Parathyroid adenoma (tissue), 2 donors: Measurements from ENCODE around the gene TARS2.

ENCODE experiments used
- H2AFZ ChIP-seq: fragments of 300-600 bp; sonication (generic); one replicate; pipeline ENCODE4 v1.7.0; 2017; ENCODE audit warnings: antibody characterized with exemption, mild to moderate bottlenecking
- H3K27ac ChIP-seq: fragments of 300-600 bp; sonication (generic); one replicate; pipeline ENCODE4 v1.7.0; 2017
- H3K27me3 ChIP-seq: fragments of 300-600 bp; sonication (generic); one replicate; pipeline ENCODE4 v1.7.0; 2017; ENCODE audit warnings: low read length; ENCODE audit not compliant: control insufficient read depth, insufficient read depth
- H3K36me3 ChIP-seq: fragments of 300-600 bp; sonication (generic); one replicate; pipeline ENCODE4 v1.7.0; 2017; ENCODE audit warnings: low read length; ENCODE audit not compliant: control insufficient read depth, insufficient read depth
- H3K4me1 ChIP-seq: fragments of 300-600 bp; sonication (generic); one replicate; pipeline ENCODE4 v1.7.0; 2017; ENCODE audit warnings: control low read depth
- H3K4me2 ChIP-seq: fragments of 300-600 bp; sonication (generic); one replicate; pipeline ENCODE4 v1.7.0; 2017; ENCODE audit warnings: low read length
- H3K4me3 ChIP-seq: fragments of 300-600 bp; sonication (generic); one replicate; pipeline ENCODE4 v1.7.0; 2017; ENCODE audit warnings: low read depth, low read length
- H3K79me2 ChIP-seq: fragments of 300-600 bp; sonication (generic); one replicate; pipeline ENCODE4 v1.7.0; 2017; ENCODE audit warnings: control low read depth
- H3K9ac ChIP-seq: fragments of 300-600 bp; sonication (generic); one replicate; pipeline ENCODE4 v1.7.0; 2017; ENCODE audit warnings: mild to moderate bottlenecking
- H3K9me3 ChIP-seq: fragments of 300-600 bp; sonication (generic); one replicate; pipeline ENCODE4 v1.7.0; 2017; ENCODE audit warnings: low read length; ENCODE audit not compliant: control insufficient read depth
- CTCF ChIP-seq: fragments of 300-600 bp; sonication (generic); IDR thresholded peaks from one replicate; pipeline ENCODE4 v1.7.0; 2017; ENCODE audit warnings: antibody characterized with exemption, mild to moderate bottlenecking
- donor health status: primary hyperparathyroidism.

Gene TARS2

GRCh38 chr1:150486966-150487762 lies at the start of gene TARS2:
Gene TARS2, plus strand, starts transcription at chr1:150487419. Its CDS starts 32 bp downstream, at chr1:150487451.
- no peaks in the 10 kb centered on the region for H3K9me3 ChIP-seq
- H3K79me2 ChIP-seq = no peaks in the 10 kb centered on the region
- H3K9ac ChIP-seq = no peak within 1 kb of the TSS
- no peak within 1 kb of the TSS for H3K27ac ChIP-seq
- H3K36me3 ChIP-seq = no peaks in the 10 kb centered on the region
- peak within 1 kb of the TSS; percentile 95 for H3K4me3 ChIP-seq
- H2AFZ ChIP-seq = peak within 1 kb of the TSS; percentile 86
- peak within 1 kb of the TSS; percentile 82 for H3K4me2 ChIP-seq
- TF ChIP-seq CTCF = no peak
- H3K4me1 ChIP-seq = no peaks in the 10 kb centered on the region
- H3K27me3 ChIP-seq = no peaks in the 10 kb centered on the region

GRCh38 chr1:150441121-150441520 lies 46.1 kb upstream of the TARS2 start:
- Histone ChIP-seq H3K27ac (no peak overlapping the region), H3K36me3 (no peaks in the 10 kb centered on the region), H3K79me2 (no peaks in the 10 kb centered on the region), H3K9ac (no peak overlapping the region), H3K27me3 (no peaks in the 10 kb centered on the region), H3K4me2 (no peak overlapping the region), H3K4me1 (no peaks in the 10 kb centered on the region), H3K4me3 (no peak overlapping the region), H2AFZ (no peak overlapping the region), H3K9me3 (no peaks in the 10 kb centered on the region)
- TF ChIP-seq CTCF = no peak

- Histone ChIP-seq H3K4me1 (no peaks in the 10 kb centered on the region), H3K79me2 (no peaks in the 10 kb centered on the region), H3K27ac (no peak overlapping the region), H3K4me3 (no peak overlapping the region), H2AFZ (no peak overlapping the region), H3K9ac (no peak overlapping the region), H3K36me3 (no peaks in the 10 kb centered on the region), H3K4me2 (no peak overlapping the region), H3K9me3 (no peaks in the 10 kb centered on the region), H3K27me3 (no peaks in the 10 kb centered on the region)
- no peak for TF ChIP-seq CTCF
Observed at GRCh38 chr1:150444232-150444631, 43.0 kb upstream of the TARS2 start.

GRCh38 chr1:150456146-150456647 lies 31.0 kb upstream of the TARS2 start:
- no peaks in the 10 kb centered on the region for H3K9me3 ChIP-seq
- H3K9ac ChIP-seq = no peak overlapping the region
- no peaks in the 10 kb centered on the region for H3K4me1 ChIP-seq
- H3K27me3 ChIP-seq = no peaks in the 10 kb centered on the region
- H3K36me3 ChIP-seq = no peaks in the 10 kb centered on the region
- TF ChIP-seq CTCF = no peak
- peaks cover 3% of the 10 kb centered on the region for H3K79me2 ChIP-seq
- H2AFZ ChIP-seq = no peak overlapping the region
- H3K4me2 ChIP-seq = no peak overlapping the region
- H3K27ac ChIP-seq = no peak overlapping the region
- H3K4me3 ChIP-seq = no peak overlapping the region

GRCh38 chr1:150464422-150464826 lies 22.8 kb upstream of the TARS2 start:
- Histone ChIP-seq H3K79me2 (no peaks in the 10 kb centered on the region), H3K36me3 (no peaks in the 10 kb centered on the region), H3K27ac (no peak overlapping the region), H3K4me3 (no peak overlapping the region), H3K9ac (no peak overlapping the region), H3K9me3 (no peaks in the 10 kb centered on the region), H2AFZ (no peak overlapping the region), H3K4me2 (no peak overlapping the region), H3K4me1 (no peaks in the 10 kb centered on the region), H3K27me3 (no peaks in the 10 kb centered on the region)
- peak; percentile 56 for TF ChIP-seq CTCF
